ENCODE measurements around the gene HSD17B8.
"Not testable (repeated sequence)": the region's sequence is repeated elsewhere in the genome, so short reads cannot be mapped to it uniquely, and the experiment has no call there.

Gene HSD17B8

GRCh38 chr6:33205191-33206026, 954 bp downstream of the HSD17B8 start:
- in situ Hi-C loops (cut with HindIII; ENCODE audit: low sequenced_read_pairs), result no loop called here

- in situ Hi-C loops (cut with HindIII; ENCODE audit: low sequenced_read_pairs), result no loop called here
Observed at GRCh38 chr6:33206027-33206863, 1.8 kb downstream of the HSD17B8 start.

GRCh38 chr6:33206864-33207551, 2.6 kb downstream of the HSD17B8 start:
- in situ Hi-C loops (cut with HindIII; ENCODE audit: low sequenced_read_pairs), result no loop called here

GRCh38 chr6:33207552-33208090, 3.2 kb downstream of the HSD17B8 start:
- in situ Hi-C loops (cut with HindIII; ENCODE audit: low sequenced_read_pairs), result no loop called here

- in situ Hi-C loops (cut with HindIII; ENCODE audit: low sequenced_read_pairs), result no loop called here
Observed at GRCh38 chr6:33208091-33208967, 3.9 kb downstream of the HSD17B8 start, which contains the start of gene RING1. Gene RING1 (plus strand): TSS chr6:33208500. CDS start chr6:33208823, 323 bp downstream.

GRCh38 chr6:33209856-33210255, 5.4 kb downstream of the HSD17B8 start:
- in situ Hi-C loops (cut with HindIII; ENCODE audit: low sequenced_read_pairs), result no loop called here

- in situ Hi-C loops (cut with HindIII; ENCODE audit: low sequenced_read_pairs), result no loop called here
Observed at GRCh38 chr6:33211136-33211535, 6.7 kb downstream of the HSD17B8 start.

- in situ Hi-C loops (cut with HindIII; ENCODE audit: low sequenced_read_pairs), result no loop called here
Observed at GRCh38 chr6:33211666-33212422, 7.4 kb downstream of the HSD17B8 start.

- in situ Hi-C loops (cut with HindIII; ENCODE audit: low sequenced_read_pairs), result no loop called here
Observed at GRCh38 chr6:33212857-33213165, 8.4 kb downstream of the HSD17B8 start.

GRCh38 chr6:33213166-33213988, 8.9 kb downstream of the HSD17B8 start:
- in situ Hi-C loops (cut with HindIII; ENCODE audit: low sequenced_read_pairs), result no loop called here

- in situ Hi-C loops (cut with HindIII; ENCODE audit: low sequenced_read_pairs), result no loop called here
Observed at GRCh38 chr6:33213989-33214335, 9.5 kb downstream of the HSD17B8 start.

- in situ Hi-C loops (cut with HindIII; ENCODE audit: low sequenced_read_pairs), result no loop called here
Observed at GRCh38 chr6:33215271-33216116, 11.0 kb downstream of the HSD17B8 start.

- in situ Hi-C loops (cut with HindIII; ENCODE audit: low sequenced_read_pairs), result no loop called here
Observed at GRCh38 chr6:33216117-33216649, 11.7 kb downstream of the HSD17B8 start.

GRCh38 chr6:33217246-33217645, 12.8 kb downstream of the HSD17B8 start:
- in situ Hi-C loops (cut with HindIII; ENCODE audit: low sequenced_read_pairs), result no loop called here

GRCh38 chr6:33217681-33218080, 13.2 kb downstream of the HSD17B8 start:
- in situ Hi-C loops (cut with HindIII; ENCODE audit: low sequenced_read_pairs), result no loop called here

GRCh38 chr6:33226503-33227120, 22.2 kb downstream of the HSD17B8 start:
- in situ Hi-C loops (cut with HindIII; ENCODE audit: low sequenced_read_pairs), result not testable (repeated sequence)

GRCh38 chr6:33235221-33235634, 30.8 kb downstream of the HSD17B8 start:
- in situ Hi-C loops (cut with HindIII; ENCODE audit: low sequenced_read_pairs), result no loop called here

Measured in DLD1 (cell line).